ENCODE data around the gene IGSF10.
"Not testable (repeated sequence)": the region's sequence is repeated elsewhere in the genome, so short reads cannot be mapped to it uniquely, and the experiment has no call there.

IGSF10 gene

GRCh38 chr3:151501171-151501922 lies 40.5 kb upstream of the IGSF10 start:
- Histone ChIP-seq H3K36me3 (no peaks in the 10 kb centered on the region), H3K9me3 (no peaks in the 10 kb centered on the region), H3K27me3 (no peaks in the 10 kb centered on the region), H3K4me1 (ENCODE audit: control insufficient read depth in 1 of 2, insufficient read depth in 1 of 2, low read depth in 1 of 2, low read length in 1 of 2) (no peaks in the 10 kb centered on the region), H3K4me3 (ENCODE audit: low read depth in 1 of 2, low read length in 1 of 2) (no peak overlapping the region), H3K27ac (no peak overlapping the region)
- no peak for TF ChIP-seq CTCF (IDR thresholded peaks at IDR 0.05)

- Histone ChIP-seq H3K27me3 (no peaks in the 10 kb centered on the region), H3K36me3 (no peaks in the 10 kb centered on the region), H3K4me3 (ENCODE audit: low read depth in 1 of 2, low read length in 1 of 2) (no peak overlapping the region), H3K27ac (no peak overlapping the region), H3K4me1 (ENCODE audit: control insufficient read depth in 1 of 2, insufficient read depth in 1 of 2, low read depth in 1 of 2, low read length in 1 of 2) (no peaks in the 10 kb centered on the region), H3K9me3 (no peaks in the 10 kb centered on the region)
- TF ChIP-seq CTCF (IDR thresholded peaks at IDR 0.05), result no peak
These were observed 38.3 kb upstream of the IGSF10 start for GRCh38 chr3:151499168-151499567.

- Histone ChIP-seq H3K27me3 (no peaks in the 10 kb centered on the region), H3K27ac (no peak overlapping the region), H3K9me3 (no peaks in the 10 kb centered on the region), H3K4me3 (ENCODE audit: low read depth in 1 of 2, low read length in 1 of 2) (no peak overlapping the region), H3K36me3 (no peaks in the 10 kb centered on the region), H3K4me1 (ENCODE audit: control insufficient read depth in 1 of 2, insufficient read depth in 1 of 2, low read depth in 1 of 2, low read length in 1 of 2) (no peaks in the 10 kb centered on the region)
- TF ChIP-seq CTCF (IDR thresholded peaks at IDR 0.05), result no peak
These were observed 30.7 kb upstream of the IGSF10 start for GRCh38 chr3:151491525-151491924.

GRCh38 chr3:151487833-151488232 lies 27.0 kb upstream of the IGSF10 start:
- not testable (repeated sequence) for H3K27ac ChIP-seq; H3K4me1 ChIP-seq (ENCODE audit: control insufficient read depth in 1 of 2, insufficient read depth in 1 of 2, low read depth in 1 of 2, low read length in 1 of 2); H3K4me3 ChIP-seq (ENCODE audit: low read depth in 1 of 2, low read length in 1 of 2); H3K36me3 ChIP-seq; H3K27me3 ChIP-seq; H3K9me3 ChIP-seq

- Histone ChIP-seq H3K9me3 (no peaks in the 10 kb centered on the region), H3K4me1 (ENCODE audit: control insufficient read depth in 1 of 2, insufficient read depth in 1 of 2, low read depth in 1 of 2, low read length in 1 of 2) (no peaks in the 10 kb centered on the region), H3K4me3 (ENCODE audit: low read depth in 1 of 2, low read length in 1 of 2) (no peak overlapping the region), H3K36me3 (no peaks in the 10 kb centered on the region), H3K27me3 (no peaks in the 10 kb centered on the region), H3K27ac (no peak overlapping the region)
- no peak for TF ChIP-seq CTCF (IDR thresholded peaks at IDR 0.05)
These were observed 23.2 kb upstream of the IGSF10 start for GRCh38 chr3:151483961-151484520.

GRCh38 chr3:151483488-151483887 lies 22.6 kb upstream of the IGSF10 start:
- TF ChIP-seq CTCF (IDR thresholded peaks at IDR 0.05), result no peak
- Histone ChIP-seq H3K36me3 (no peaks in the 10 kb centered on the region), H3K9me3 (no peaks in the 10 kb centered on the region), H3K27ac (no peak overlapping the region), H3K27me3 (no peaks in the 10 kb centered on the region), H3K4me3 (ENCODE audit: low read depth in 1 of 2, low read length in 1 of 2) (no peak overlapping the region), H3K4me1 (ENCODE audit: control insufficient read depth in 1 of 2, insufficient read depth in 1 of 2, low read depth in 1 of 2, low read length in 1 of 2) (no peaks in the 10 kb centered on the region)

Data from neutrophil (primary cell).